Stimulated activated CD8-positive, alpha-beta memory T cell treated with anti-CD3 and anti-CD28 coated beads, Interleukin-15, amount 100 ng/mL, for 4 hours (primary cell): ENCODE data around the gene SRSF5.
"Not testable (repeated sequence)": the region's sequence is repeated elsewhere in the genome, so short reads cannot be mapped to it uniquely, and the experiment has no call there.

ENCODE experiments used
- DNase-seq, 2 donors: peaks; one replicate each; pipeline ENCODE4 v3.0.0-alpha.2; 2020; ENCODE audit warnings: low read depth in 2 of 2

Gene SRSF5

DNA sequence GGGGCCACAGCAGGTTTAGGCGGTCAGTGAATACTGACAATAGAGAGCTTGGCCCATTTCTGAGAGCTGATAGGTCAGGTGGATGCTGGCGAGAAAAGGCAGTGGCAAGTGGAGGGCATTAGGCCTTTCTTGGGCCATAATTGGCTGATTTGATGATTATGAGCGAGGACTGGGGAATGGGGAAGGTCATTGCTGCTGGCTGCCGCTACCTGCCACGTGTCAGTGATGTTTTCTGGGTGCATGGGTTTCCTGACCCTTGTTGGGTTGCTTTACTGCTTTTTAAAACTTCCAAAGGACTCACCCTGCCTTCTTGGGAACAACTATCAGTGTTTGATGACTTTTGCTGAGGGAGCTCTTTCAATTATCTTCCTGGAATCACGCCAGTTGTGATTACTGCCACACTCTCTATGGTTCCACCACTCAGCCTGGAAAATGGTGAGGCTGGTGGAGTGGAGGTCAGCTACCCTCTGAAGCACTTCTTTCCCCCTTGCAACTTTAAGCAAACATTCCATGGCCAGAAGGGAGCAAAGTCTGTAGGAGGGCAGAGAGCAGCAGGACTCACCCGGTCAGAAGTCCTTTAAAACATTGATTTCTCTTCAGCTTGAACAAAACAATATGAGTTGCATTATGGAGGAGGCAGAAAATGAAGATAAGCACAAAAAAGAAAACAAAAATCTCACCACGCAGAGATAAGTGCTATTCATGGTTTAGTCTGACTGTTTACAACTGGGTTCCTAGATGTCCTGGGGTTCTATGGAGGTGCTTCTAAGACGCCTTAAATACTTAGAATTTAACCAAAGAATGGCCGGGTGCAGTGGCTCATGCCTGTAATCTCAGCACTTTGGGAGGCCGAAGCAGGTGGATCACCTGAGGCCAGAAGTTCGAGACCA is 42.2 kb downstream of the SRSF5 start:
- DNase-seq, result no peak

- no peak for DNase-seq
Observed at GRCh38 chr14:69811227-69811867, 44.4 kb downstream of the SRSF5 start.

DNA sequence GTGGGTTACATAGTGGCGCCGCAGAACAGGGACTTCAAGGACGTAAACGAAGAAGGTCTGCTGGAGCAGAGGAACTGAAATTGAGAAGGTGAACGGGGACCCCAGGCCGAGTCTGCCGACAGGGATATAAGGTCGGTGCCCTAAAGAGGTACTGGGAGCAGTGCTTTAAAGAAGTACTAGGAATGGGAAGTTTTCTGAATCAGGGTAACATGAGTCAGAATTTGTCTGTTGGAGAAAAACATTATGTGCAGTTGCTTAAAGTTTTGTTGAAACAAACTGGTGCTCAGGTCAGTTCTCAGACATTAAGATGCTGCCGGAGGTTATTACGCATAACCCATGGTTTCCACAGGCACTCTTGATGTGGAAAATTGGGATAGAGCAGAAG is 44.9 kb downstream of the SRSF5 start:
- DNase-seq, result no peak

DNA sequence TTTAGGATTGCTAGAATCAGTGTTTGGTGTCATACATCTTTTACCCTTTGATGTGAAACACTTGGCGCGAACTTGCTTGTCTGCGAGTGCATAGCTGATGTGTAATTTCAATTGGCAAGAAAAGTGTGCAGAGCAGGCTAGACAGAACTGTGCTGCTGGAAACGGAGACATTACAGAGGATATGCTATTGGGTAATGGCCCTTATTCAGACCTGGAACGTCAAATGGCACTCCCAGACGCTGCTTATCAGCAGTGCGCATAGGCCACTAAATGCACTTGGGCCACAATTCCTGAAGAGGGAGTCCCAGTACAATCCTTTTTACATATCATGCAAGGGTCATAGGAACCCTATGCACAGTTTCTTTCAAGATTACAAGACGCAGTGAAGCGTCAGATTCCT is 45.8 kb downstream of the SRSF5 start:
- DNase-seq, result no peak

GRCh38 chr14:69813346-69813745 is 46.4 kb downstream of the SRSF5 start:
- not testable (repeated sequence) for DNase-seq

DNA sequence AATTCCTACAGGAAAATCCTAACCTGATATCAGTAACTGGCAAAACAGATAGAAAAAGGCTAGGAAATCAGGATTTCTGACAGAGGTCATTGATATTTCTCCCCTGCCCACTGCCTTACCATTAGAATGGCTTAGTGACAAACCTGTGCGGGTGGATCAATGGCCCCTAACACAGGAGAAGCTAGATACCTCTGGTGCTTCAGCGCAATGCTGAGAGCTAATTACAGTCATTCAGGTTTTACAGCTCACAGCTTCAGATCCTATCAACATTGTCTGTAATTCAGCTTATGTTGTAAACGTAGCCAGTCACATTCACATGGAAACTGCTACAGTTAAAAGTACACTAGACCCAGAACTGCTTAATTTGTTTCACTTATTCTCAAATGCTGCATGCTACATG is 47.5 kb downstream of the SRSF5 start:
- DNase-seq, result no peak

GRCh38 chr14:69815556-69815955 is 48.6 kb downstream of the SRSF5 start:
- no peak for DNase-seq

GRCh38 chr14:69816216-69816615 is 49.3 kb downstream of the SRSF5 start:
- DNase-seq, result no peak

- no peak for DNase-seq
Observed at GRCh38 chr14:69818758-69819191, 51.8 kb downstream of the SRSF5 start.

- no peak for DNase-seq
Observed at GRCh38 chr14:69819607-69820006, 52.7 kb downstream of the SRSF5 start.

GRCh38 chr14:69820991-69821390 is 54.0 kb downstream of the SRSF5 start:
- no peak for DNase-seq
